Karpas-422 (cell line): ENCODE data around the gene BBS9. TPM values are rescaled to one million over a fixed set of nuclear protein-coding genes. Genes with fewer than 3 reads are reported as not detected.

Experiments
- DNase-seq: peaks from one replicate; pipeline ENCODE4 v3.0.0-alpha.2; 2015
- H2AFZ ChIP-seq: fragments of 200-600 bp; sonication (generic); 2 replicates; pipeline ENCODE4 v1.6.1; 2014; ENCODE audit warnings: antibody characterized with exemption, low read length, mixed read lengths
- H3K27ac ChIP-seq: fragments of 200-600 bp; sonication (generic); 2 replicates; pipeline ENCODE4 v1.5.1; 2014; ENCODE audit warnings: mild to moderate bottlenecking, low read length, moderate library complexity
- H3K27me3 ChIP-seq: fragments of 200-600 bp; sonication (generic); 2 replicates; pipeline ENCODE4 v1.6.1; 2014; ENCODE audit warnings: low read length, mixed read lengths
- H3K36me3 ChIP-seq: fragments of 200-600 bp; sonication (generic); 2 replicates; pipeline ENCODE4 v1.6.1; 2014; ENCODE audit warnings: low read length, mixed read lengths; ENCODE audit not compliant: insufficient read depth
- H3K4me1 ChIP-seq: fragments of 200-600 bp; sonication (generic); 2 replicates; pipeline ENCODE4 v1.6.1; 2014; ENCODE audit warnings: mild to moderate bottlenecking, low read length, mixed read lengths
- H3K4me2 ChIP-seq: fragments of 200-600 bp; sonication (generic); 2 replicates; pipeline ENCODE4 v1.6.1; 2014; ENCODE audit warnings: low read length, low read depth, mild to moderate bottlenecking; ENCODE audit not compliant: poor library complexity, severe bottlenecking
- H3K4me3 ChIP-seq: fragments of 200-600 bp; sonication (generic); 2 replicates; pipeline ENCODE4 v1.5.1; 2014; ENCODE audit warnings: mild to moderate bottlenecking, antibody characterized with exemption, low read length, mixed read lengths
- H3K79me2 ChIP-seq: fragments of 200-600 bp; sonication (generic); 2 replicates; pipeline ENCODE4 v1.6.1; 2014; ENCODE audit warnings: mild to moderate bottlenecking, low read length, mixed read lengths
- H3K9ac ChIP-seq: fragments of 200-600 bp; sonication (generic); 2 replicates; pipeline ENCODE4 v1.6.0; 2014; ENCODE audit warnings: low read length
- H3K9me2 ChIP-seq: fragments of 200-600 bp; sonication (generic), shearing (Covaris generic); replicated peaks from 2 replicates; pipeline ENCODE4 v1.6.0; 2014; ENCODE audit warnings: mild to moderate bottlenecking, low read length, moderate library complexity; ENCODE audit not compliant: insufficient read depth
- H3K9me3 ChIP-seq: fragments of 300-700, 200-600 bp; sonication (generic); 2 replicates; pipeline ENCODE4 v1.6.1; 2014; ENCODE audit warnings: low read length, mixed read lengths
- H4K20me1 ChIP-seq: fragments of 200-600 bp; sonication (generic); 2 replicates; pipeline ENCODE4 v1.6.1; 2014; ENCODE audit warnings: mild to moderate bottlenecking, antibody characterized with exemption, low read length, low read depth; ENCODE audit not compliant: insufficient read depth
- total RNA-seq: library from RNA; depleted of rRNA; stranded (reverse); fragments of >200 nt; shearing (Covaris generic); gene quantifications from 2 replicates; pipeline ENCODE4 v1.2.3, GENCODE V29; 2014; ENCODE audit warnings: low replicate concordance

Gene BBS9
- total RNA-seq, 1 experiment from 2014 or later, result 13.0 TPM

DNA sequence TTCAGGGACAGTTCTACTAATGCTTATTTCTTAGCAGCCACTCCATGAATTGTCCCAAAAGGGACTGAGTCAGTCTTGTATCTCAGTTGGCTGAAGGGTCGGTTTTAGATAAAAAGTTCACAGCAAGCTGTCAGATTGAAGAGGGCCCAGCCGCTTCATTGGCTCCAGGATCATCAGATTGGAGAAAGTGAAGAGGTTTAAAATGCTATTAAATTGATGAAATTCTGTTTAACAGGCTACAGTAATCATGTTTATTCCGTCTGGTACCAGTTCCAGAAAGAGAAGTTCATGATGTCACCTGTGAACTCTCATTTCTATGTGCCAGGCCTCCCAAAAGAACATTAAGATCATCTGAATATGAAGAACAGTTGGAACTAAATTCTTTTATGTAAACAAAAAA lies 481.6 kb downstream of the BBS9 start:
- no peaks in the 10 kb centered on the region for H4K20me1 ChIP-seq
- no peak for DNase-seq
- H2AFZ ChIP-seq, result no peak overlapping the region
- H3K36me3 ChIP-seq, result no peaks in the 10 kb centered on the region
- H3K9me3 ChIP-seq, result no peaks in the 10 kb centered on the region
- H3K9me2 ChIP-seq, result no peaks in the 10 kb centered on the region
- no peak overlapping the region for H3K4me2 ChIP-seq
- no peaks in the 10 kb centered on the region for H3K27me3 ChIP-seq
- no peaks in the 10 kb centered on the region for H3K79me2 ChIP-seq
- H3K27ac ChIP-seq, result no peak overlapping the region
- no peak overlapping the region for H3K4me3 ChIP-seq
- H3K9ac ChIP-seq, result no peak overlapping the region
- no peaks in the 10 kb centered on the region for H3K4me1 ChIP-seq

DNA sequence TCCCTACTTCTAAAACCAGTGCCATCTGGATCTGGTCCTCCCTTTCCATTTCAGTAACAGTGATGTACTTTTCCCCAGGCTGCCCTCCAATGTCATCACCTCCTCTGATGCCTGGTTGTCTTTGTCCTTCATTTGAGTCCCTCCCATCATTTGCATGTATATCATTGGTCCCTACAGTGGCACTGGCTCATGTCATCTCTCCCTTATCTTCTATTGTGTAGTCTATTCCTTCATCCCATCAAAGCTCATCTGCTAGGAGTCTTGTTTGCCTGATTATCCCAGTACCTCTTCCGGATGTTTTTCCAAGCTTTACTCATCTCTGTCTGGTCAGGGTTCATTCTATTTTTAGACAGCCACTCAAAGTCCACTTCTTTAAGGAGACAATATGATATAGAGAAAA lies 483.1 kb downstream of the BBS9 start:
- Histone ChIP-seq H3K27ac (no peak overlapping the region), H2AFZ (no peak overlapping the region), H3K79me2 (no peaks in the 10 kb centered on the region), H4K20me1 (no peaks in the 10 kb centered on the region), H3K4me3 (no peak overlapping the region), H3K9ac (no peak overlapping the region), H3K4me2 (no peak overlapping the region), H3K27me3 (no peaks in the 10 kb centered on the region), H3K36me3 (no peaks in the 10 kb centered on the region), H3K4me1 (no peaks in the 10 kb centered on the region), H3K9me2 (no peaks in the 10 kb centered on the region), H3K9me3 (no peaks in the 10 kb centered on the region)
- DNase-seq, result no peak

DNA sequence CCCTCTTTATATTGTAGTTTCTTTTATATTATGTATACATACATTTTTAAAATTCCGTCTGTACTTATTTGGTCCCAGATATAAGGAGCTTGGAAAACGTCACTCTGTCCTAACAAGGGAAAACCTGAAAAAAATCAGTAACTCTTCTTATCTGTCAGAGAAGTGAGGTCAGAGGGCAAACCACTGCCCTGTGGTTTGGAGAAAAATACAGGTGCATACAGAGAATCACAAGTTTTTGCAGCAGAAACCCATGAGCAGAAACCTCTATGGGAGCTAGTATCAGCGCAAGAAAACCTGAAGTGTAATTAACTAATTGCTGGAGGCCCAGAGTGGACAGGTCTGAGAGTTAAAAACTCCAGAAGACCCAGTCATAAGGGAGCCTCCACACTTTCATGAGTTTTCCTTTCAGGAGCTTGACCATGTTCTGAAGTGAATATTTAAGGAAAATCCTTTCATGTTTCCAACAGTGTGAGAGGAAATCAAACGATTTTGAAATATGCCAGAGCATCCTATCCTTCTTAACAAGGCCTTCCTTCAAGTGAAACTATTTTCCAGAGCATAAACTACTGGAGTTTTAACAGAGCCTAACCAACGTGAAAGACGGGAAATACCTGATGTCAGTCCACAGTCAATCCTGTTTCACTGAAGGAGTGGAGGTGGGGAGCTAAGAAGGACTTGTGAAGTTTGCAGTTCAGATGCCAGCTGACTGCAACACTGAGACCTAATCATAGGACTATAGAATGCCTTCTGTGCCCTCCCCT lies 485.2 kb downstream of the BBS9 start:
- Histone ChIP-seq H2AFZ (no peak overlapping the region), H3K4me2 (no peak overlapping the region), H3K4me1 (no peaks in the 10 kb centered on the region), H3K4me3 (no peak overlapping the region), H3K79me2 (no peaks in the 10 kb centered on the region), H3K9me2 (no peaks in the 10 kb centered on the region), H3K9ac (no peak overlapping the region), H4K20me1 (no peaks in the 10 kb centered on the region), H3K27ac (no peak overlapping the region), H3K27me3 (no peaks in the 10 kb centered on the region), H3K9me3 (no peaks in the 10 kb centered on the region), H3K36me3 (no peaks in the 10 kb centered on the region)
- DNase-seq, result no peak

DNA sequence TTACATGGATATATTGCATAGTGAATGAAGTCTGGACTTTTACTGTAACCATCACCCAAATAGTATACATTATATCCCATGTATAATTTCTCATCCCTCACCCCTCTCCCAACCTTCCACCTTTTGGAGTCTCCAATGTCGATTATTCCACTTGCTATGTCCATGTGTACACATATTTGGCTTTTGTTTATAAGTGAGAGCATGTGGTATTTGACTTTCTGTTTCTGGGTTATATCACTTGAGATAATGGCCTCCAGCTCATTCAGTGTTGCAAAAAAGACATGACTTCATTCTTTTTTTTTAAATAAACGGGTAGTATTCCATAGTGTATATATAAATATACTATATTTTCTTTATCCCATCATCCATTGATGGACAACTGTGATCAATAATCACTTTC lies 487.4 kb downstream of the BBS9 start:
- no peak for DNase-seq
- no peaks in the 10 kb centered on the region for H3K9me3 ChIP-seq
- no peak overlapping the region for H2AFZ ChIP-seq
- H3K4me2 ChIP-seq, result no peak overlapping the region
- no peak overlapping the region for H3K4me3 ChIP-seq
- no peak overlapping the region for H3K9ac ChIP-seq
- H3K36me3 ChIP-seq, result no peaks in the 10 kb centered on the region
- H3K79me2 ChIP-seq, result no peaks in the 10 kb centered on the region
- H3K4me1 ChIP-seq, result no peaks in the 10 kb centered on the region
- no peaks in the 10 kb centered on the region for H3K27me3 ChIP-seq
- no peaks in the 10 kb centered on the region for H4K20me1 ChIP-seq
- H3K9me2 ChIP-seq, result no peaks in the 10 kb centered on the region
- H3K27ac ChIP-seq, result no peak overlapping the region

DNA sequence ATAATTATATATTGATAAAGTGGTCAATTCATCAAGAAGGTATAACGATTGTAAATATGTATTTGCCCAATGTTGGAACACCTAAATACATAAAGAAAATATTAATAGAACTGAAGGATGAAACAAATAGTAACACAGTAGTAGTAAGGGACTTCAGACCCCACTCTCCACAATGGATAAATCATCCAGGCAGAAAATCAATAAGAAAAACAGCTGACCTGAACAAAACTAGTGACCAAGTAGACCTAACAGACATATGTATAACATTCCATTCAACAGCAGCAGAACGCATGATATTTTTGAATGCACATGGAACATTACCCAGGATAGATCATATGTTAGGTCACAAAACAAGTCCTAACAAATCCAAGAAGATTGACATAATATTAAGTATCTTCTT lies 489.9 kb downstream of the BBS9 start:
- Histone ChIP-seq H3K9ac (no peak overlapping the region), H3K4me3 (no peak overlapping the region), H3K79me2 (no peaks in the 10 kb centered on the region), H3K9me2 (no peaks in the 10 kb centered on the region), H3K27ac (no peak overlapping the region), H3K36me3 (no peaks in the 10 kb centered on the region), H3K27me3 (no peaks in the 10 kb centered on the region), H3K9me3 (no peaks in the 10 kb centered on the region), H2AFZ (no peak overlapping the region), H4K20me1 (no peaks in the 10 kb centered on the region), H3K4me1 (no peaks in the 10 kb centered on the region), H3K4me2 (no peak overlapping the region)
- no peak for DNase-seq

DNA sequence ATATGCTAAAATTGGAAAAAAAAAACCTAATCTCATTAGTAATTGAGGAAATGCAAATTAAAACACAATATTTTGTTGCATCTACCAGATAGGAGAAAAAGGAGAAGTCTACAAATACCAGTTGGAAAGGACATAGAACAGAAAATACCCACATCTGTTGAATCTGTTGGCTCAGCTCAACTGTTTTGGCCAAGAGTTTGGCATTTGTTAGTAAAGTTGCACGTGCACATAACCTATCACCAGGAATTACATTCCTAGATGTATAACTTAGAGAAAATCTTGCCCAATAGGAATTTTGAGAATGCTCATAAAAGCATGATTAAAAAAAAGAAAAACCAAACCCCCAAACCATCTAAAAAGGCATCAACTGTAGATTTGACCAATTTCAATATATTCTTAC lies 493.9 kb downstream of the BBS9 start:
- Histone ChIP-seq H3K27me3 (no peaks in the 10 kb centered on the region), H4K20me1 (no peaks in the 10 kb centered on the region), H3K36me3 (no peaks in the 10 kb centered on the region), H3K79me2 (no peaks in the 10 kb centered on the region), H3K9me2 (no peaks in the 10 kb centered on the region), H3K4me2 (no peak overlapping the region), H3K9me3 (no peaks in the 10 kb centered on the region), H3K4me1 (no peaks in the 10 kb centered on the region), H3K27ac (no peak overlapping the region), H3K9ac (no peak overlapping the region), H3K4me3 (no peak overlapping the region), H2AFZ (no peak overlapping the region)
- no peak for DNase-seq

DNA sequence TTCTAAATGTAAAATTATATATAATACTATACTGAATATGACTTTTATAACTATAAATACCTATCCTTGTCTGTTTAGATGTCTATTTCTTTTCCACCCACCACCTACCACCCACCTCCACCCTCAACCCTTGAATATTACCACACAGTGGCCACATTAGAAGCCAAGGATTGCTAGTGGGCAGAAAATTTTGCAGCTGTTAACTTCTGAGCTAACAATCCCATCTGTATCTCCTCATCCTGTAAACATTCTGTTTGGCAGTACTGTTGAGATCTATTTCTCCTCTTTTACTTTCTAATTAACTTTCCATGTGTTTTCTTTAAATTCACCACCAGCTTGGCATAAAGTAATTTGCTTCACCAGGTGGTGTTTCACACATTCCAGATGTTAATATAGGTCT lies 494.9 kb downstream of the BBS9 start:
- Histone ChIP-seq H4K20me1 (no peaks in the 10 kb centered on the region), H3K9me3 (no peaks in the 10 kb centered on the region), H3K9ac (no peak overlapping the region), H3K27me3 (no peaks in the 10 kb centered on the region), H3K27ac (no peak overlapping the region), H3K4me1 (no peaks in the 10 kb centered on the region), H2AFZ (no peak overlapping the region), H3K9me2 (no peaks in the 10 kb centered on the region), H3K4me2 (no peak overlapping the region), H3K79me2 (no peaks in the 10 kb centered on the region), H3K4me3 (no peak overlapping the region), H3K36me3 (no peaks in the 10 kb centered on the region)
- no peak for DNase-seq

DNA sequence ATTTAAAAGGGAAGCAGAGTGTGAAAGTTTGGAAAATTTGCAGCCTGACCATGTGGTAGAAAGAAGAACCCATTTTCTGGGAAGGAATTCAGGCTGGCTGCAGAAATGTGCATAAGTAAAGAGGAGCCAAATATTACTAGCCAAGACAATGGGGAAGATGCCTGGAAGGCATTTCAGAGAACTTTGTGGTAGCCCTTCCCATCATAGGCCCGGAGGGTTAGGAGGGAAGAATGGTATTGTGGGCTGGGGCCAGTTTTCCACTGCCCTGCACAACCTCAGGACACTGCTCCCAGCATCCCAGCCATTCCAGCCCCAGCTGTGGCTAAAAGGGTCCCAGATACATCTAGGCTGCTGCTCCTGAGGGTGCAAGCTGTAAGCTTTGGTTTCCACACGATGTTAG lies 497.5 kb downstream of the BBS9 start:
- H4K20me1 ChIP-seq, result no peaks in the 10 kb centered on the region
- H3K9me3 ChIP-seq, result no peaks in the 10 kb centered on the region
- H3K79me2 ChIP-seq, result no peaks in the 10 kb centered on the region
- no peak overlapping the region for H3K9ac ChIP-seq
- H3K4me2 ChIP-seq, result no peak overlapping the region
- no peak overlapping the region for H3K4me3 ChIP-seq
- DNase-seq, result no peak
- no peaks in the 10 kb centered on the region for H3K4me1 ChIP-seq
- H3K36me3 ChIP-seq, result no peaks in the 10 kb centered on the region
- H3K27me3 ChIP-seq, result no peaks in the 10 kb centered on the region
- H2AFZ ChIP-seq, result no peak overlapping the region
- H3K9me2 ChIP-seq, result no peaks in the 10 kb centered on the region
- no peak overlapping the region for H3K27ac ChIP-seq
